Activated CD4-positive, alpha-beta memory T cell treated with anti-CD3 and anti-CD28 coated beads for 36 hours (primary cell): Measurements from ENCODE around the gene CUEDC1. TPM values are rescaled to one million over a fixed set of nuclear protein-coding genes. Genes with fewer than 3 reads are reported as not detected.
A peak's percentile ranks its signal among the peaks of the same experiment; 100 is the strongest.
"Not testable (repeated sequence)": the region's sequence is repeated elsewhere in the genome, so short reads cannot be mapped to it uniquely, and the experiment has no call there.

Experiments used
- CTCF ChIA-PET: fragments of 350-600 bp; sonication (Branson Sonifier 250); formaldehyde crosslinking; loops from one replicate; lab custom pipeline; 2021; ENCODE audit warnings: antibody characterized with exemption, inconsistent platforms; lab: Charles Lee
- POLR2A ChIA-PET: fragments of 350-600 bp; sonication (Branson Sonifier 250); formaldehyde crosslinking; loops from one replicate; lab custom pipeline; 2021; ENCODE audit warnings: antibody characterized with exemption; lab: Charles Lee
- DNase-seq: peaks from one replicate; pipeline ENCODE4 v3.0.0-alpha.2; 2020
- H3K27ac Mint-ChIP-seq: one replicate; pipeline ENCODE4 v1.8.0; 2021; ENCODE audit warnings: mixed read lengths
- H3K27me3 Mint-ChIP-seq: one replicate; pipeline ENCODE4 v1.8.0; 2021; ENCODE audit warnings: mixed read lengths
- H3K36me3 Mint-ChIP-seq: one replicate; pipeline ENCODE4 v1.8.0; 2021; ENCODE audit warnings: mixed read lengths
- H3K4me1 Mint-ChIP-seq: one replicate; pipeline ENCODE4 v1.8.0; 2021; ENCODE audit warnings: low read depth, mixed read lengths
- H3K4me3 Mint-ChIP-seq: one replicate; pipeline ENCODE4 v1.8.0; 2021; ENCODE audit warnings: mild to moderate bottlenecking, mixed read lengths
- H3K9me3 Mint-ChIP-seq: one replicate; pipeline ENCODE4 v1.8.0; 2021; ENCODE audit warnings: mixed read lengths
- intact Hi-C: fragments of 100-400 bp; cut with micrococcal nuclease; formaldehyde crosslinking; loops from one replicate; pipeline ENCODE4 v1.15.1; 2023
- total RNA-seq, 2 experiments: library from RNA; stranded (reverse); gene quantifications; one replicate each; pipeline ENCODE4 v1.2.3, GENCODE V29; 2021

Gene CUEDC1
- total RNA-seq, 2 experiments from 2014 or later, result 0.29 to 0.36 TPM

- ChIA-PET POLR2A (no interaction called here), CTCF (no interaction called here)
- DNase-seq, result no peak
- H3K4me3 Mint-ChIP-seq, result no peak overlapping the region
- H3K27ac Mint-ChIP-seq, result no peak overlapping the region
- intact Hi-C loops, result no loop called here
- H3K27me3 Mint-ChIP-seq, result no peaks in the 10 kb centered on the region
- no peaks in the 10 kb centered on the region for H3K9me3 Mint-ChIP-seq
- no peaks in the 10 kb centered on the region for H3K4me1 Mint-ChIP-seq
- H3K36me3 Mint-ChIP-seq, result peaks cover 5% of the 10 kb centered on the region
Observed at GRCh38 chr17:57968456-57968855, 13.2 kb upstream of the CUEDC1 start.

GRCh38 chr17:57966875-57967274 is 11.7 kb upstream of the CUEDC1 start:
- no peaks in the 10 kb centered on the region for H3K36me3 Mint-ChIP-seq
- no peaks in the 10 kb centered on the region for H3K27me3 Mint-ChIP-seq
- no peak for DNase-seq
- H3K4me3 Mint-ChIP-seq, result no peak overlapping the region
- no peaks in the 10 kb centered on the region for H3K4me1 Mint-ChIP-seq
- no peak overlapping the region for H3K27ac Mint-ChIP-seq
- no peaks in the 10 kb centered on the region for H3K9me3 Mint-ChIP-seq
- CTCF ChIA-PET, result interaction anchor here (1.4 to 1.5 kb wide), 2 partner anchors 11 to 17 kb away, joined by 3 read pairs; no protein-coding TSS in a partner anchor
- POLR2A ChIA-PET, result no interaction called here
- intact Hi-C loops, result no loop called here

- no peaks in the 10 kb centered on the region for H3K27me3 Mint-ChIP-seq
- POLR2A ChIA-PET, result no interaction called here
- intact Hi-C loops, result no loop called here
- H3K27ac Mint-ChIP-seq, result no peak overlapping the region
- H3K36me3 Mint-ChIP-seq, result no peaks in the 10 kb centered on the region
- DNase-seq, result no peak
- H3K4me3 Mint-ChIP-seq, result no peak overlapping the region
- CTCF ChIA-PET, result interaction anchor here (0.8 to 1.5 kb wide), 4 partner anchors 10 to 133 kb away, joined by 3 read pairs; no protein-coding TSS in a partner anchor
- H3K4me1 Mint-ChIP-seq, result no peaks in the 10 kb centered on the region
- no peaks in the 10 kb centered on the region for H3K9me3 Mint-ChIP-seq
Observed at GRCh38 chr17:57966246-57966645, 11.0 kb upstream of the CUEDC1 start.

- ChIA-PET CTCF (interaction anchor here (0.8 to 1.5 kb wide), 4 partner anchors 10 to 133 kb away, joined by 3 read pairs; no protein-coding TSS in a partner anchor), POLR2A (no interaction called here)
- DNase-seq, result no peak
- Mint-ChIP-seq H3K4me3 (no peak overlapping the region), H3K4me1 (no peaks in the 10 kb centered on the region), H3K27ac (no peak overlapping the region), H3K9me3 (no peaks in the 10 kb centered on the region), H3K27me3 (no peaks in the 10 kb centered on the region), H3K36me3 (no peaks in the 10 kb centered on the region)
- intact Hi-C loops, result no loop called here
Observed at GRCh38 chr17:57965521-57966160, 10.4 kb upstream of the CUEDC1 start.

- no peaks in the 10 kb centered on the region for H3K9me3 Mint-ChIP-seq
Observed at GRCh38 chr17:57963149-57963511, 7.9 kb upstream of the CUEDC1 start.

GRCh38 chr17:57962279-57963148 is 7.3 kb upstream of the CUEDC1 start:
- CTCF ChIA-PET, result interaction anchor here (0.7 kb wide), 1 partner anchor 210 kb away, joined by 3 read pairs; no protein-coding TSS in a partner anchor
- no peak for DNase-seq
- POLR2A ChIA-PET, result no interaction called here
- H3K4me3 Mint-ChIP-seq, result no peak overlapping the region
- H3K36me3 Mint-ChIP-seq, result no peaks in the 10 kb centered on the region
- no peaks in the 10 kb centered on the region for H3K4me1 Mint-ChIP-seq
- intact Hi-C loops, result no loop called here
- H3K27ac Mint-ChIP-seq, result no peak overlapping the region
- no peaks in the 10 kb centered on the region for H3K9me3 Mint-ChIP-seq
- H3K27me3 Mint-ChIP-seq, result peaks cover under 1% of the 10 kb centered on the region

More at GRCh38 chr17:57963149-57963511, 7.9 kb upstream of the CUEDC1 start:
- no peak overlapping the region for H3K27ac Mint-ChIP-seq
- no peak overlapping the region for H3K4me3 Mint-ChIP-seq
- intact Hi-C loops, result no loop called here
- no peak for DNase-seq
- CTCF ChIA-PET, result interaction anchor here (0.6 kb wide), 1 partner anchor 96 kb away, joined by 3 read pairs; no protein-coding TSS in a partner anchor
- POLR2A ChIA-PET, result no interaction called here
- no peaks in the 10 kb centered on the region for H3K36me3 Mint-ChIP-seq
- no peaks in the 10 kb centered on the region for H3K27me3 Mint-ChIP-seq
- no peaks in the 10 kb centered on the region for H3K4me1 Mint-ChIP-seq

- DNase-seq, result no peak
- no peaks in the 10 kb centered on the region for H3K36me3 Mint-ChIP-seq
- no peak overlapping the region for H3K4me3 Mint-ChIP-seq
- no peak overlapping the region for H3K27ac Mint-ChIP-seq
- intact Hi-C loops, result no loop called here
- peaks cover 12% of the 10 kb centered on the region for H3K4me1 Mint-ChIP-seq
- peaks cover 9% of the 10 kb centered on the region for H3K27me3 Mint-ChIP-seq
- H3K9me3 Mint-ChIP-seq, result no peaks in the 10 kb centered on the region
- POLR2A ChIA-PET, result no interaction called here
- CTCF ChIA-PET, result interaction anchor here (1.2 to 1.3 kb wide), 2 partner anchors 12 to 67 kb away, joined by 3 read pairs; no protein-coding TSS in a partner anchor
Observed at GRCh38 chr17:57959929-57960328, 4.7 kb upstream of the CUEDC1 start.

- intact Hi-C loops, H3K36me3 Mint-ChIP-seq, H3K4me3 Mint-ChIP-seq, H3K9me3 Mint-ChIP-seq, DNase-seq, CTCF ChIA-PET, H3K27ac Mint-ChIP-seq: not testable (repeated sequence)
- H3K27me3 Mint-ChIP-seq, result peaks cover 16% of the 10 kb centered on the region
- POLR2A ChIA-PET, result interaction anchor here (0.6 kb wide), 1 partner anchor 13 kb away, joined by 4 read pairs; no protein-coding TSS in a partner anchor
- H3K4me1 Mint-ChIP-seq, result peaks cover 15% of the 10 kb centered on the region
Observed at GRCh38 chr17:57958391-57958790, 3.2 kb upstream of the CUEDC1 start.

GRCh38 chr17:57957886-57958285 is 2.7 kb upstream of the CUEDC1 start:
- Mint-ChIP-seq H3K36me3 (no peaks in the 10 kb centered on the region), H3K27me3 (peaks cover 16% of the 10 kb centered on the region), H3K4me1 (peaks cover 15% of the 10 kb centered on the region), H3K4me3 (no peak overlapping the region), H3K9me3 (no peaks in the 10 kb centered on the region), H3K27ac (no peak overlapping the region)
- POLR2A ChIA-PET, result no interaction called here
- CTCF ChIA-PET, result no interaction called here
- intact Hi-C loops, result no loop called here
- DNase-seq, result no peak

- intact Hi-C loops, result no loop called here
- ChIA-PET CTCF (interaction anchor here (2.1 to 2.8 kb wide), 2 partner anchors 10 to 97 kb away, joined by 7 to 11 read pairs; no protein-coding TSS in a partner anchor), POLR2A (interaction anchor here (1.4 kb wide), 1 partner anchor 10 kb away, joined by 4 read pairs; no protein-coding TSS in a partner anchor)
- no peaks in the 10 kb centered on the region for H3K9me3 Mint-ChIP-seq
- H3K4me1 Mint-ChIP-seq, result peaks cover 15% of the 10 kb centered on the region
- H3K27me3 Mint-ChIP-seq, result peaks cover 16% of the 10 kb centered on the region
- no peak overlapping the region for H3K27ac Mint-ChIP-seq
- no peaks in the 10 kb centered on the region for H3K36me3 Mint-ChIP-seq
- H3K4me3 Mint-ChIP-seq, result no peak overlapping the region
- DNase-seq, result no peak
Observed at GRCh38 chr17:57957120-57957850, 2.1 kb upstream of the CUEDC1 start.

GRCh38 chr17:57956291-57957119 is 1.3 kb upstream of the CUEDC1 start:
- H3K36me3 Mint-ChIP-seq, result no peaks in the 10 kb centered on the region
- ChIA-PET POLR2A (interaction anchor here (1.2 to 1.4 kb wide), 2 partner anchors 9 to 38 kb away, joined by 3 to 4 read pairs; no protein-coding TSS in a partner anchor), CTCF (interaction anchor here (0.6 to 2.8 kb wide), 8 partner anchors 9 to 96 kb away, joined by 3 to 11 read pairs (median 5); partner anchors contain the start of gene VEZF1)
- no peaks in the 10 kb centered on the region for H3K9me3 Mint-ChIP-seq
- H3K4me3 Mint-ChIP-seq, result peak overlapping the region; percentile 44
- H3K4me1 Mint-ChIP-seq, result peaks cover 15% of the 10 kb centered on the region
- peaks cover 16% of the 10 kb centered on the region for H3K27me3 Mint-ChIP-seq
- no peak overlapping the region for H3K27ac Mint-ChIP-seq
- peak; percentile 59 for DNase-seq
- intact Hi-C loops, result no loop called here
